Liver (tissue), 3 donors: ENCODE measurements around the gene DOK5.

ENCODE experiments used
- EGR1 ChIP-seq, 2 donors: IDR thresholded peaks; 2 replicates each; pipeline ENCODE4 v1.6.1; 2016 to 2018; ENCODE audit warnings: antibody characterized with exemption in 2 of 2, low read depth in 2 of 2
- FOXA1 ChIP-seq: IDR thresholded peaks from 2 replicates; pipeline ENCODE4 v1.6.1; 2016; ENCODE audit warnings: antibody characterized with exemption
- FOXA2 ChIP-seq: IDR thresholded peaks from 2 replicates; pipeline ENCODE4 v1.6.1; 2016; ENCODE audit warnings: antibody characterized with exemption
- GABPA ChIP-seq, 2 donors: IDR thresholded peaks in 1 of 2; conservative IDR thresholded peaks in 1 of 2; 2 replicates each; pipeline ENCODE4 v1.6.1; 2016; ENCODE audit warnings: antibody characterized with exemption in 2 of 2, mild to moderate bottlenecking in 1 of 2, moderate library complexity in 1 of 2
- RAD21 ChIP-seq, 2 donors: IDR thresholded peaks; 2 replicates each; pipeline ENCODE4 v1.6.1; 2016; ENCODE audit warnings: antibody characterized with exemption in 2 of 2, mild to moderate bottlenecking in 2 of 2
- SP1 ChIP-seq: IDR thresholded peaks from 2 replicates; pipeline ENCODE4 v1.6.1; 2018; ENCODE audit warnings: antibody characterized with exemption, mild to moderate bottlenecking
- YY1 ChIP-seq: IDR thresholded peaks from 2 replicates; pipeline ENCODE4 v1.6.1; 2016; ENCODE audit warnings: antibody characterized with exemption, mild to moderate bottlenecking
- TF ChIP-seq, protein P1 (sequence below): fragments of 150-350 bp; IDR thresholded peaks from 2 replicates; pipeline ENCODE4 v1.5.1; 2017; ENCODE audit warnings: improper control_type of control experiment, low read depth, low read length; ENCODE audit not compliant: missing input control
- TF ChIP-seq, protein P2 (sequence below): IDR thresholded peaks from 2 replicates; pipeline ENCODE4 v1.6.1; 2016; ENCODE audit warnings: antibody characterized with exemption, mild to moderate bottlenecking
- TF ChIP-seq, protein P3 (sequence below): IDR thresholded peaks from 2 replicates; pipeline ENCODE4 v1.6.1; 2016; ENCODE audit warnings: antibody characterized with exemption
- TF ChIP-seq, protein P4 (sequence below): IDR thresholded peaks from 2 replicates; pipeline ENCODE4 v1.6.1; 2016; ENCODE audit warnings: antibody characterized with exemption
- TF ChIP-seq, protein P5 (sequence below): IDR thresholded peaks from 2 replicates; pipeline ENCODE4 v1.6.1; 2016; ENCODE audit warnings: antibody characterized with exemption
- donor health status: healthy.
- donor health status: healthy.

DNA sequence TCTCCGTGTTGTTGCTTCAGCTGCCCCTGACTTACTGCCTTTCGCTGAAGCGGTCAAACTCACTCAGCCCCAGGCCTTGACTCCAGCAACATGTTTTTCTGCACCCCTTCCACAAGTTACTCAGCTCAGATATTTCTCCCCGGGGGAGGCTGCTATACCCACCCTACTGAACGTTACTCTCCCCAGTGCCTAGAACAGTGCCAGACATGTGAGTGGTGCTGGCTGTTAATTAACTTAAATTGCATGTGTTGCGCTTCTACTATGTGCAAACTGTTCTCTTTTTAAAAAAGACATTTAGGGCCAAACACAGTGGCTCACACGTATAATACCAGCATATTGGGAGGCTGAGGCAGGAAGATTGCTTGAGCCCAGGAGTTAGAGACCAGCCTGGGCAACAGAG is 41.2 kb upstream of the DOK5 start:
- TF ChIP-seq, protein P1, sequence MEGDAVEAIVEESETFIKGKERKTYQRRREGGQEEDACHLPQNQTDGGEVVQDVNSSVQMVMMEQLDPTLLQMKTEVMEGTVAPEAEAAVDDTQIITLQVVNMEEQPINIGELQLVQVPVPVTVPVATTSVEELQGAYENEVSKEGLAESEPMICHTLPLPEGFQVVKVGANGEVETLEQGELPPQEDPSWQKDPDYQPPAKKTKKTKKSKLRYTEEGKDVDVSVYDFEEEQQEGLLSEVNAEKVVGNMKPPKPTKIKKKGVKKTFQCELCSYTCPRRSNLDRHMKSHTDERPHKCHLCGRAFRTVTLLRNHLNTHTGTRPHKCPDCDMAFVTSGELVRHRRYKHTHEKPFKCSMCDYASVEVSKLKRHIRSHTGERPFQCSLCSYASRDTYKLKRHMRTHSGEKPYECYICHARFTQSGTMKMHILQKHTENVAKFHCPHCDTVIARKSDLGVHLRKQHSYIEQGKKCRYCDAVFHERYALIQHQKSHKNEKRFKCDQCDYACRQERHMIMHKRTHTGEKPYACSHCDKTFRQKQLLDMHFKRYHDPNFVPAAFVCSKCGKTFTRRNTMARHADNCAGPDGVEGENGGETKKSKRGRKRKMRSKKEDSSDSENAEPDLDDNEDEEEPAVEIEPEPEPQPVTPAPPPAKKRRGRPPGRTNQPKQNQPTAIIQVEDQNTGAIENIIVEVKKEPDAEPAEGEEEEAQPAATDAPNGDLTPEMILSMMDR, result no peak
- TF ChIP-seq RAD21 (IDR thresholded peaks at IDR 0.05) (no peak), GABPA (IDR thresholded peaks at IDR 0.05 in 1 of 2, conservative IDR thresholded peaks at IDR 0.05 in 1 of 2) (no peak), SP1 (no peak), EGR1 (IDR thresholded peaks at IDR 0.05; ENCODE audit: low read depth in 2 of 2) (no peak), FOXA1 (no peak), FOXA2 (no peak), YY1 (no peak)
- TF ChIP-seq, protein P2, sequence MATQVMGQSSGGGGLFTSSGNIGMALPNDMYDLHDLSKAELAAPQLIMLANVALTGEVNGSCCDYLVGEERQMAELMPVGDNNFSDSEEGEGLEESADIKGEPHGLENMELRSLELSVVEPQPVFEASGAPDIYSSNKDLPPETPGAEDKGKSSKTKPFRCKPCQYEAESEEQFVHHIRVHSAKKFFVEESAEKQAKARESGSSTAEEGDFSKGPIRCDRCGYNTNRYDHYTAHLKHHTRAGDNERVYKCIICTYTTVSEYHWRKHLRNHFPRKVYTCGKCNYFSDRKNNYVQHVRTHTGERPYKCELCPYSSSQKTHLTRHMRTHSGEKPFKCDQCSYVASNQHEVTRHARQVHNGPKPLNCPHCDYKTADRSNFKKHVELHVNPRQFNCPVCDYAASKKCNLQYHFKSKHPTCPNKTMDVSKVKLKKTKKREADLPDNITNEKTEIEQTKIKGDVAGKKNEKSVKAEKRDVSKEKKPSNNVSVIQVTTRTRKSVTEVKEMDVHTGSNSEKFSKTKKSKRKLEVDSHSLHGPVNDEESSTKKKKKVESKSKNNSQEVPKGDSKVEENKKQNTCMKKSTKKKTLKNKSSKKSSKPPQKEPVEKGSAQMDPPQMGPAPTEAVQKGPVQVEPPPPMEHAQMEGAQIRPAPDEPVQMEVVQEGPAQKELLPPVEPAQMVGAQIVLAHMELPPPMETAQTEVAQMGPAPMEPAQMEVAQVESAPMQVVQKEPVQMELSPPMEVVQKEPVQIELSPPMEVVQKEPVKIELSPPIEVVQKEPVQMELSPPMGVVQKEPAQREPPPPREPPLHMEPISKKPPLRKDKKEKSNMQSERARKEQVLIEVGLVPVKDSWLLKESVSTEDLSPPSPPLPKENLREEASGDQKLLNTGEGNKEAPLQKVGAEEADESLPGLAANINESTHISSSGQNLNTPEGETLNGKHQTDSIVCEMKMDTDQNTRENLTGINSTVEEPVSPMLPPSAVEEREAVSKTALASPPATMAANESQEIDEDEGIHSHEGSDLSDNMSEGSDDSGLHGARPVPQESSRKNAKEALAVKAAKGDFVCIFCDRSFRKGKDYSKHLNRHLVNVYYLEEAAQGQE, result no peak
- TF ChIP-seq, protein P3, sequence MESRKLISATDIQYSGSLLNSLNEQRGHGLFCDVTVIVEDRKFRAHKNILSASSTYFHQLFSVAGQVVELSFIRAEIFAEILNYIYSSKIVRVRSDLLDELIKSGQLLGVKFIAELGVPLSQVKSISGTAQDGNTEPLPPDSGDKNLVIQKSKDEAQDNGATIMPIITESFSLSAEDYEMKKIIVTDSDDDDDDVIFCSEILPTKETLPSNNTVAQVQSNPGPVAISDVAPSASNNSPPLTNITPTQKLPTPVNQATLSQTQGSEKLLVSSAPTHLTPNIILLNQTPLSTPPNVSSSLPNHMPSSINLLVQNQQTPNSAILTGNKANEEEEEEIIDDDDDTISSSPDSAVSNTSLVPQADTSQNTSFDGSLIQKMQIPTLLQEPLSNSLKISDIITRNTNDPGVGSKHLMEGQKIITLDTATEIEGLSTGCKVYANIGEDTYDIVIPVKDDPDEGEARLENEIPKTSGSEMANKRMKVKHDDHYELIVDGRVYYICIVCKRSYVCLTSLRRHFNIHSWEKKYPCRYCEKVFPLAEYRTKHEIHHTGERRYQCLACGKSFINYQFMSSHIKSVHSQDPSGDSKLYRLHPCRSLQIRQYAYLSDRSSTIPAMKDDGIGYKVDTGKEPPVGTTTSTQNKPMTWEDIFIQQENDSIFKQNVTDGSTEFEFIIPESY, result no peak
- TF ChIP-seq, protein P4, sequence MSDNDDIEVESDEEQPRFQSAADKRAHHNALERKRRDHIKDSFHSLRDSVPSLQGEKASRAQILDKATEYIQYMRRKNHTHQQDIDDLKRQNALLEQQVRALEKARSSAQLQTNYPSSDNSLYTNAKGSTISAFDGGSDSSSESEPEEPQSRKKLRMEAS, result no peak
- TF ChIP-seq, protein P5, sequence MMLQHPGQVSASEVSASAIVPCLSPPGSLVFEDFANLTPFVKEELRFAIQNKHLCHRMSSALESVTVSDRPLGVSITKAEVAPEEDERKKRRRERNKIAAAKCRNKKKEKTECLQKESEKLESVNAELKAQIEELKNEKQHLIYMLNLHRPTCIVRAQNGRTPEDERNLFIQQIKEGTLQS, result no peak
